Natural killer cell treated with Interleukin-12 subunit alpha and Interleukin-12 subunit beta and Interleukin-15 and Interleukin-18, amount 100 ng/mL, for 72 hours (primary cell): ENCODE measurements around the gene MSH3. TPM values are rescaled to one million over a fixed set of nuclear protein-coding genes. Genes with fewer than 3 reads are reported as not detected.
A peak's percentile ranks its signal among the peaks of the same experiment; 100 is the strongest.

Experiments
- ATAC-seq, 2 donors: fragments of 150-1000 bp; cut with Tn5 transposase in 1 of 2; sonication (Bioruptor Pico), chemical (Tn5 transposase) in 1 of 2; 2 replicates each; pipeline ENCODE4 v1.10.0; 2021
- DNase-seq: peaks from one replicate; pipeline ENCODE4 v3.0.0; 2022; ENCODE audit warnings: low spot score
- H3K27ac Mint-ChIP-seq, 2 donors: 1 replicate in 1 of 2; 2 replicates in 1 of 2; pipeline ENCODE4 v1.8.0; 2022; ENCODE audit warnings: mixed read lengths in 2 of 2, mild to moderate bottlenecking in 1 of 2, moderate library complexity in 1 of 2
- H3K27me3 Mint-ChIP-seq, 2 donors: 1 replicate in 1 of 2; 2 replicates in 1 of 2; pipeline ENCODE4 v1.8.0; 2022; ENCODE audit warnings: mixed read lengths in 2 of 2
- H3K36me3 Mint-ChIP-seq: one replicate; pipeline ENCODE4 v1.8.0; 2022; ENCODE audit warnings: mixed read lengths
- H3K4me1 Mint-ChIP-seq, 2 donors: 1 replicate in 1 of 2; 2 replicates in 1 of 2; pipeline ENCODE4 v1.8.0; 2022; ENCODE audit warnings: low read depth in 2 of 2, mixed read lengths in 2 of 2, mild to moderate bottlenecking in 1 of 2
- H3K4me3 Mint-ChIP-seq: one replicate; pipeline ENCODE4 v1.8.0; 2022; ENCODE audit warnings: mixed read lengths
- H3K9me3 Mint-ChIP-seq: 2 replicates; pipeline ENCODE4 v1.8.0; 2022; ENCODE audit warnings: mixed read lengths
- total RNA-seq, 2 donors: library from RNA; stranded (reverse); gene quantifications; one replicate each; pipeline ENCODE4 v1.2.3, GENCODE V29; 2022

Gene MSH3
- total RNA-seq, 2 donors from 2014 or later = 13.7 to 25.9 TPM

GRCh38 chr5:80756292-80756691, 101.8 kb downstream of the MSH3 start:
- Mint-ChIP-seq H3K4me3 (peak overlapping the region; percentile 77), H3K27me3 (no peaks in the 10 kb centered on the region), H3K27ac (peak overlapping the region; percentile 91 to 96), H3K36me3 (peaks cover 37% of the 10 kb centered on the region), H3K9me3 (peaks cover 5% of the 10 kb centered on the region), H3K4me1 (peaks cover 75 to 76% of the 10 kb centered on the region in 2 donors)
- DNase-seq = no peak
- ATAC-seq = no peak

GRCh38 chr5:80757290-80757689, 102.8 kb downstream of the MSH3 start:
- peak in 1 of 2 donors; percentile 82 for ATAC-seq
- H3K36me3 Mint-ChIP-seq = peaks cover 27% of the 10 kb centered on the region
- H3K9me3 Mint-ChIP-seq = peaks cover 5% of the 10 kb centered on the region
- H3K27ac Mint-ChIP-seq = peak overlapping the region; percentile 91 to 96
- peak overlapping the region; percentile 61 for H3K4me3 Mint-ChIP-seq
- H3K27me3 Mint-ChIP-seq = no peaks in the 10 kb centered on the region
- H3K4me1 Mint-ChIP-seq = peaks cover 70 to 75% of the 10 kb centered on the region in 2 donors
- DNase-seq = no peak

- H3K4me1 Mint-ChIP-seq = peaks cover 55% of the 10 kb centered on the region in 2 donors
- ATAC-seq = no peak
- H3K36me3 Mint-ChIP-seq = peaks cover 16% of the 10 kb centered on the region
- H3K27ac Mint-ChIP-seq = peak overlapping the region; percentile 43 to 96
- no peaks in the 10 kb centered on the region for H3K27me3 Mint-ChIP-seq
- H3K9me3 Mint-ChIP-seq = peaks cover 5% of the 10 kb centered on the region
- H3K4me3 Mint-ChIP-seq = no peak overlapping the region
- no peak for DNase-seq
Measured at GRCh38 chr5:80759866-80760577, 105.6 kb downstream of the MSH3 start.

- Mint-ChIP-seq H3K36me3 (peaks cover 16% of the 10 kb centered on the region), H3K4me3 (no peak overlapping the region), H3K9me3 (peaks cover 5% of the 10 kb centered on the region), H3K27me3 (no peaks in the 10 kb centered on the region), H3K27ac (peak overlapping the region; percentile 43 to 96), H3K4me1 (peaks cover 48 to 54% of the 10 kb centered on the region in 2 donors)
- ATAC-seq (no peak), DNase-seq (no peak)
Measured at GRCh38 chr5:80760680-80761079, 106.2 kb downstream of the MSH3 start.

- ATAC-seq = no peak
- peaks cover 43 to 51% of the 10 kb centered on the region in 2 donors for H3K4me1 Mint-ChIP-seq
- no peak for DNase-seq
- peaks cover 5% of the 10 kb centered on the region for H3K9me3 Mint-ChIP-seq
- peaks cover 16% of the 10 kb centered on the region for H3K36me3 Mint-ChIP-seq
- no peaks in the 10 kb centered on the region for H3K27me3 Mint-ChIP-seq
- H3K4me3 Mint-ChIP-seq = no peak overlapping the region
- peak overlapping the region in 1 of 2 donors; percentile 96 for H3K27ac Mint-ChIP-seq
Measured at GRCh38 chr5:80761176-80761575, 106.7 kb downstream of the MSH3 start.

- Mint-ChIP-seq H3K27me3 (no peaks in the 10 kb centered on the region), H3K27ac (no peak overlapping the region), H3K36me3 (peaks cover 16% of the 10 kb centered on the region), H3K4me3 (no peak overlapping the region), H3K4me1 (peaks cover 36 to 43% of the 10 kb centered on the region in 2 donors), H3K9me3 (peaks cover 5% of the 10 kb centered on the region)
- DNase-seq (no peak), ATAC-seq (no peak)
Measured at GRCh38 chr5:80761966-80762365, 107.5 kb downstream of the MSH3 start.

GRCh38 chr5:80762573-80762972, 108.1 kb downstream of the MSH3 start:
- H3K27me3 Mint-ChIP-seq = no peaks in the 10 kb centered on the region
- H3K9me3 Mint-ChIP-seq = peaks cover 5% of the 10 kb centered on the region
- H3K36me3 Mint-ChIP-seq = peaks cover 16% of the 10 kb centered on the region

GRCh38 chr5:80763211-80763610, 108.8 kb downstream of the MSH3 start:
- peaks cover 27 to 31% of the 10 kb centered on the region in 2 donors for H3K4me1 Mint-ChIP-seq
- ATAC-seq = no peak
- peaks cover 12% of the 10 kb centered on the region for H3K36me3 Mint-ChIP-seq

More at GRCh38 chr5:80762573-80762972, 108.1 kb downstream of the MSH3 start:
- DNase-seq = no peak
- peaks cover 32 to 37% of the 10 kb centered on the region in 2 donors for H3K4me1 Mint-ChIP-seq
- H3K4me3 Mint-ChIP-seq = no peak overlapping the region
- no peak for ATAC-seq
- no peak overlapping the region for H3K27ac Mint-ChIP-seq

GRCh38 chr5:80763873-80764647, 109.6 kb downstream of the MSH3 start:
- ATAC-seq = no peak
- no peak for DNase-seq
- H3K27me3 Mint-ChIP-seq = no peaks in the 10 kb centered on the region
- peaks cover 5% of the 10 kb centered on the region for H3K9me3 Mint-ChIP-seq
- H3K27ac Mint-ChIP-seq = no peak overlapping the region
- H3K4me3 Mint-ChIP-seq = no peak overlapping the region
- peaks cover 24 to 26% of the 10 kb centered on the region in 2 donors for H3K4me1 Mint-ChIP-seq
- peaks cover 7% of the 10 kb centered on the region for H3K36me3 Mint-ChIP-seq

More at GRCh38 chr5:80763211-80763610, 108.8 kb downstream of the MSH3 start:
- Mint-ChIP-seq H3K27me3 (no peaks in the 10 kb centered on the region), H3K27ac (no peak overlapping the region), H3K9me3 (peaks cover 5% of the 10 kb centered on the region), H3K4me3 (no peak overlapping the region)
- no peak for DNase-seq

- Mint-ChIP-seq H3K27ac (no peak overlapping the region), H3K4me1 (peaks cover 17 to 19% of the 10 kb centered on the region in 2 donors), H3K9me3 (no peaks in the 10 kb centered on the region), H3K36me3 (no peaks in the 10 kb centered on the region), H3K27me3 (no peaks in the 10 kb centered on the region), H3K4me3 (no peak overlapping the region)
- ATAC-seq (no peak), DNase-seq (no peak)
Measured at GRCh38 chr5:80764786-80765185, 110.3 kb downstream of the MSH3 start.

GRCh38 chr5:80777347-80778287, 123.2 kb downstream of the MSH3 start:
- no peak for DNase-seq
- H3K4me1 Mint-ChIP-seq = peaks cover 15 to 20% of the 10 kb centered on the region in 2 donors
- H3K9me3 Mint-ChIP-seq = no peaks in the 10 kb centered on the region
- peak; percentile 66 to 78 for ATAC-seq
- peaks cover 10% of the 10 kb centered on the region for H3K36me3 Mint-ChIP-seq
- H3K27ac Mint-ChIP-seq = peak overlapping the region; percentile 7 to 76
- peak overlapping the region; percentile 45 for H3K4me3 Mint-ChIP-seq
- no peaks in the 10 kb centered on the region for H3K27me3 Mint-ChIP-seq

- Mint-ChIP-seq H3K27ac (peak overlapping the region in 1 of 2 donors; percentile 56), H3K4me3 (no peak overlapping the region), H3K27me3 (no peaks in the 10 kb centered on the region), H3K36me3 (peaks cover 5% of the 10 kb centered on the region), H3K4me1 (peaks cover 15 to 25% of the 10 kb centered on the region in 2 donors), H3K9me3 (no peaks in the 10 kb centered on the region)
- DNase-seq (no peak), ATAC-seq (no peak)
Measured at GRCh38 chr5:80780024-80780423, 125.6 kb downstream of the MSH3 start.

- no peak overlapping the region for H3K27ac Mint-ChIP-seq
- H3K36me3 Mint-ChIP-seq = peaks cover 5% of the 10 kb centered on the region
- ATAC-seq = no peak
Measured at GRCh38 chr5:80780761-80781285, 126.4 kb downstream of the MSH3 start.

More at GRCh38 chr5:80780761-80781285, 126.4 kb downstream of the MSH3 start:
- Mint-ChIP-seq H3K27me3 (no peaks in the 10 kb centered on the region), H3K9me3 (no peaks in the 10 kb centered on the region), H3K4me1 (peaks cover 15 to 28% of the 10 kb centered on the region in 2 donors), H3K4me3 (no peak overlapping the region)
- DNase-seq = no peak
